ENCODE results near the gene PATE2.

The PATE2 gene

DNA sequence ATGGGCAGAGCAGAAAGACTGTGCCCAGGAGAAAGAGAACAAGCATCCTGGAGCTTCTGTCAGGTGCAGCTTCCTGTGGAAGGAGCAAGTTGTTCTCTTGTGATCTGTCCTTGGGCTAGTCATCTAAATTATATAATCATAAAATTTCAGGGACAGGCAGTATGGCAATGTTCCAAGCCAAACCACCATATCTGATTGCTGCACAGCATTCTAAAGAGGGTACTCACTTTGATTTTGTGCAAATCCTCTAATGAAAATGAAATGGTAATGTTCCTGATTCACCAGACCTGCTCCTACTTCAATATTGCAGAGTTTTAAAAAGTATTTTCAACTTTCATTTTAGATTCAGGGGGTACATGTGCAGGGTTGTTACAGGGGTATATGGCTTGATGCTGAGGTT is at the start of gene PATE2:
PATE2 (minus strand) TSS at position 101 of the 400 bp plus-strand sequence; CDS start at position 46, 55 bp downstream.
- DNase-seq, result no peak

DNA sequence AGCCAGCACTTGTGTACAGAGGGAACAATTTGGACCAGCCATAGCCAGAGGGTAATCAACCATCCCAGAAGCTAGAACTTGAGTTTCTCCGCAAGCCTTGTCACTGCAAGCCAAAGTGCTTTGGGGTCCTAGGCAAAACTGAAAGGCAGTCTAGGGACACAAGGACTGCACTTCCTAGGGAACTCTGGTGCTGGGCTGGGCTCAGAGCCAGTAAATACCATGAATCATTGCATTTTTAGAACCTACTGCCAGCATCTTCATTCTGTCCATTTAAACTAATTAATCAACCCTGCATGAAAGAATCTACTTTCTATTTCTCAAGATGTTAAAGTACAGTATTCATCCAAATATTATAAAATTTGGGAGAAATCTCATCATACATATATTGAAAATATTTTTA is 29.3 kb upstream of the PATE2 start:
- no peak for DNase-seq

DNA sequence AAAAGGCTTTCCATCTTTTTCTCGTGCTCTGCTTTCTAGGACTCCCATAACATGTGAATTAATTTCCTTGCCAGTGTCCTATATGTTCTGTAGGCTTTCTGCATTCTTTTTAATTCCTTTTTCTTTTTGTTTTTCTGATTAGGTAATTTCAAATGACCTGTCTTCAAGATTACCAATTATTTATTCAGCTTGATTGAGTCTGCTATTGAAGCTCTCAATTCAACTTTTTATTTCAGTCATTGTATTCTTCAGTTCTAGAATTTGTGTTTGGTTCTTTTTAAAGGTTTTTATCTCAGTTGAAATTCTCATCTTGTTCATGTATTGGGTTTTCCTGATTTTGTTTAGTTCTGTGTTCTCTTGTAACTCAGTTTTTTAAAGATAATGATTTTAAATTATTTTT is 23.8 kb upstream of the PATE2 start:
- DNase-seq, result no peak

DNA sequence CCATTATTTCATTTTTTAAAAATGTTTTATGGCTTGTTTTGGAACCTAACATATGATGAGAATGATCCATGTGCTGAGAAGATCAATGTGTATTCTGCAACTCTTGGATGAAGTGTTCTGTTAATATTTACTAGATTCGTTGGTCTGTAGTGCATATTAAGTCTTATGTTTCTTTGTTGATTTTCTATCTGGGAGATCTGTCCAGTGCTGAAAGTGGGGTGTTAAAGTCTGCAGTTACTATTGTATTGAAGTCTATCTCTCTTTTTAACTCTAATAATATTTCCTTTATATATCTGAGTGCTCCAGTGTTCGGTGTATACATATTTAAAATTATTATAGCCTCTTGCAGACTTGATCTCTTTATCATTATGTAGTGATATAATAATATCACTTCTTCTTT is 21.2 kb upstream of the PATE2 start:
- no peak for DNase-seq

DNA sequence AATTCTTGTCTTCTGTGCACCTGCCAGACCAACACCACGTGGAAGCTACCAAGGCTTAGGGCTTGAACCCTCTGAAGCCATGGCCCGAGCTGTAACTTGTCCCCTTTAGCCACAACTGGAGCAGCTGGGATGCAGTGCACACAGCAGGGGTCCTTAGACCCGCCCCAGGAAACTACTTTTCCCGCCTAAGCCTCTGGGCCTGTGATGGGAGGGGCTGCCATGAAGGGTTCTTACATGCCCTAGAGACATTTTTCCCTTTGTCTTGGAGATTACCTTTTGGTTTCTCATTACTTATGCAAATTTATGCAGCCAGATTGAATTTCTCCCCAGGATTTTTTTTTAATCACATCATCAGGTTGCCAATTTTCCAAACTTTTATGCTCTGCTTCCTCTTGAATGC is 19.0 kb upstream of the PATE2 start:
- no peak for DNase-seq

DNA sequence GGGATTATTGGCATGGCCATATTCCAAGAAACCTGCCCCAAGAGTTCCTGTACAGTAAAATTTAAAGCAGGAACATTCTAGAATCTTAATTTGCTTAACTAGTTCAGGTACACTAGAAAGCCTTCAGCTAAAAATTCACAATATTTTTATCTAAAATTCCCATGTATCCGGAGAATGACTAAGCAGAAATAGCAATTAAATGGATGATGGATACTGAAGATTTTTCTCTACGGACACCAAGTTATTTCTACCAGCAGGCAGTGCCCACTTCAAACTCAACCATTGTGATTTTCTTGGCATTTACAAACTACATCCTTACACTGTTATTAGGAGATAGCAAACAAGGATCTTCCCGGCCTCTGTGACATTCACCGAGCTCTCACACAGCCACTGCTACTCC is 12.2 kb upstream of the PATE2 start:
- DNase-seq, result no peak

DNA sequence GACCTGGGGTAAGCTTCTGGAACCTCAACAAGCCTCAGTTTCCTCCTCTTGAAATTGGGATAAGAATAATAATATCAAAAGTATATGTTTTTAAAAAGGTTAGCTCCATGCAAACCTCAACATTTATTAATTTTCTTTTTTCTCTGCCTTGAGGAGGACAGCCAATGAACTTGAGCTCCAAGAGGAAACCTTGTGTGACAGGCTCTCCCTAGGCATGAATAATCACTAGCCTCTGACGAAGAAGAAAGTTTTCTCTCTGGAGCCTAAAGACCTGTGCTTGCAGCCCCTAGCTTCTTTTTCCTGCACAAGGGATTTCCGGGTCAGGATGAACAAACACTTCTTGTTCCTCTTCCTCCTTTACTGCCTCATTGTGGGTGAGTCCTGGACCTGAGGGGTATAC is 9.2 kb upstream of the PATE2 start, which contains the start of gene PATE3:
PATE3 (plus strand) TSS at position 301 of the 400 bp plus-strand sequence; CDS start at position 326, 25 bp downstream.
- no peak for DNase-seq

DNA sequence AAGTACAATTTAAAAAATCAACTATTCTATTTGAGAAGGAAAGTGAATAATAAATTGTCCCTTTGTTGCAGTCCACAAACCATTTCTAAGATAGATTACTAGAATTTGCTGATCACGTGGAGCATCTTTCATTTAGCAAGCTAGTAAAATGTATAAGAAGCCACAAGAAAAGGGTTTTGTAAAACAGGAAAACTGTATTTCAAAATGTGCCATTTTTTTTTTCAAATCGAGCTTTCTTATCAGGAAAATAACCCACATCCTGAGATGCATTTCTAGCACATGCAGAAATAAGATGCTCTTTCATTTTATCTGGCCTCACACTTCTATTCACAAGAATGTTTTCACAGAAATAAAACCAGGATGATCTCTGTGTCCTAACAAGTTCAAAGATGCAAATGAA is 6.0 kb upstream of the PATE2 start:
- no peak for DNase-seq

DNA sequence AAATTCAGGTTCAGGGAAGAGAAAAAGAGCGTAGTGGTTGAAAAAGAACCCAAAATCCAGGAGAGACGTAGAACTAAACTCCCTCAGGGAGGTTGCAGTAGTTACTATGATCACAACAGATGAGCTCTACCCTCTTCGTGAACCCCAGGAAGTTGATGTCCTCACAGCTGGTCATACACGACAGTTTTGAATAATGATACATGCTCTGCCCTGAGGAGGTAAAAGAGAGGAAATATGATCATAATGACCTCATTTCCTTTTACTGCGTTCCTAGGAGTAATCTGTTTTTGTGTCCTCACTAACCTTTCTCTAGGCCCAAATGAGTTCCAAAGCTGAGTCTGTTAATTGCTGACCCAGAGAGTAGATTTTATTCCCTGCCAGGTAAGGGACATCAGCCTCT is 1.3 kb downstream of the PATE2 start:
- no peak for DNase-seq

DNA sequence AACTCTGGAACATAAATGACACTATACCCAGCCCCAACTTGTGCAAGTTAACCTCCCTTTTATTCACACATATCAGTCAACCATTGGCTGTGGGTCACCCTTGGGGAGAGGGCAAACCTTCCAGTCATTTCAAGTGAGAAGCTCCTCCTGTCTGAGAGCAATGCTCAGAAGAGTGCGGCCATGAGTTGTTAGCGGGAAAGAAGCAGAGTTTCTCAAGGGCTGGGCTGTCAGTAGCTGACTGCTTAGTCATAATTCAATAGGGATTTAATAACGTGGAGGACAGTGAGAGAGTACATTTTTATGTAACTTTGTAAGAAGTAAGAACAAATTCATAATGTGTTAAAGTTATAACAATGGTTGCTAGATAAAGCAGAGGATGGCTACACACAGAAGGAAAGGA is 5.1 kb downstream of the PATE2 start:
- DNase-seq, result no peak

DNA sequence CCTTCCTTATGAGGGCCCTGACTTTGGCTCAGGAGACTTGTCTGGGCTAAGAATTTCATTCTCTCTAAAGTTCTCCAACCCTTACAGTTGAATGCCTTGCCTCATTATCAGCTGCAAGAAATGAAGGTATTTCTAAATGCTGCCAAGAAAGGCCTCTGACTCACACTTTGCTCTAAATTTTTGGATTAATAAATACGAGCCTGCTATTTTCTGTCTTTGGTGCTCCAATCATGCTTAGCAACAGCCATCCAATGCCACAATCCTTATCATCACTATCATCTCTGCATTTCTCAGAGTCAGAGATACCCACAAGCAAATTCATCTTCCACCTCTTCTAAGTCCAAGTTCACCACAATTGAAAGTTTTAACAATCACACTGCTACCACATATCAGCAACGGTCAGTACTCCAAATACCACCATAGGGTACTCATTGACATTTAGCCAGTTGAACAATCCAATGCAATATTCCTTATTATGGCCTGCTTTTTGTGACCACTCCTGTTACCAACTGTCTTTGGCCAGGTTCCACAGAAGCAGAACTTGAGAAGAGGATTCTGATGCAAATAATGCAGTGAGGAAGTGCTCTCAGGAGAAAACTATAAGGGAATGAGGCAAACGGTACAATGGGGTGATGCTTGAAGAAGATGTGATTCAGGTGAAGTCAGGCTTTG is 5.7 kb downstream of the PATE2 start:
- no peak for DNase-seq

DNA sequence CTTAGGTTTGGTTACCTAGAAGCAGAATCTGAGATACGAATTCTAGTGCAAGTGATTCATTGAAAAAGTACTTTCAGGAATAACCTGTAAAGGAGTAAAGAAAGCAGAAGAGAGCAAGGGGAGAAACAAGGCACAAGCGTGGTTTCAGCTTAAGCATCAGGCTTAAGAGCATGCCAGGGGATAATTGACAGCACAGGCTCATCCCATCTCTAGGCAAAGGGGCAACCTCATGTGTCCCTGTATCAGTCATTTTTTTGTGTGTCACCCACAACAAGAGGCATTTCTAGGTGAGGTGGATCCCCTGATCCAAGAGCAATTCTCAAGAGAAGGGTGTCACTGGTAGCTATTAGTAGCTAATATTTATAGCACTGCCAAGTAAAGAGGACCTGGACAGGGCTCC is 8.0 kb downstream of the PATE2 start:
- DNase-seq, result no peak

DNA sequence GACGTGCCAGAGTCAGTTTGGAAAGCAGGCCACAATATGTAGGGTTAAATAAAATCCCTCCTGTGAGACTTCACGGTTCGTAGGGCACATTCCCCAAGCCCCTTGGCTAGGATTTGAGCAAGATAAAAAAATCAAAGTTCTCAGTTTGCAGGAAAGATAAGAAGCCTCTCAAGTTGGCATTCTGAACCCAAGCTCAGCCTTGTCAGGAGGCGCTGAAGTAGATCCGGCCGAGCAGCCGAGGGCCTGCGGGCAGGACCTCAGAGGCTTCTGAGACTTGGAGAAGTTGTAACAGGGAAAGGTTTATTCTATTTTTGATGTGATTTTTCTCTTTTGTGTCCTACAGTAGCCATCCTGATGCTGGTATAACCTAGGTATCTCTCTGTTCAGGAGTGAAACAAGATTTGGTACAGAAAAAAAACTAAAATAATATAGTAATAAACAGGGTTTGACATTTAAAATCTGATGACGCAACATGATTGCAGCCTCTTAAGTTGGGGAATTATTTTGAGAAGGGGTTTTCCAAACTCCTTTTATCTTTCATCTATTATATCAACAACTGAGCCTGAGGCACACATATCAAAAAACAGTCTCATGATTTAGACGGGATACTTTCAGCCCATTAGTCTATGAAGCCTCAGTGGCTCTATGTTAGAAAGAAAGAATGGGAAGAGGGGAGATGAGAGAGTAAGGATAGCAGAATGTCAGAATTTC is 10.1 kb downstream of the PATE2 start:
- DNase-seq, result no peak

DNA sequence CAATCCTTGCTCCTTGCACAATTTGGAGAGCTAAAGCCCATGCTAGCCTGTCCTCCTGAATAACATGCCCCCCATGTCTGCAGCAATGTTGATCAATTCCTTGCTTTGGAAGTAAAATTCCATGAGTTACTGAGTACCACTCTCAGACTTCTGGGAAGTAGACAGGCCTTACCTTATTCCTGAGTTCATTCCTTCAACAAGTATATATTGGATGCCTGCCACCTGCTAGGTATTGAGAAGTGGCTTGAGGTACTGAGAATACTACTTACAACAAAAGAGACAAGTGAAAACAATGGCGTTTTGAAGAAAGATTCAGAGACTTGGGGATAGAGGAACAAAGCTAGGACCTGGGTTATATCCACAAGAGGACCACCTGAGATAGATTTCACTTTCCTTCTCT is 12.4 kb downstream of the PATE2 start:
- DNase-seq, result no peak

DNA sequence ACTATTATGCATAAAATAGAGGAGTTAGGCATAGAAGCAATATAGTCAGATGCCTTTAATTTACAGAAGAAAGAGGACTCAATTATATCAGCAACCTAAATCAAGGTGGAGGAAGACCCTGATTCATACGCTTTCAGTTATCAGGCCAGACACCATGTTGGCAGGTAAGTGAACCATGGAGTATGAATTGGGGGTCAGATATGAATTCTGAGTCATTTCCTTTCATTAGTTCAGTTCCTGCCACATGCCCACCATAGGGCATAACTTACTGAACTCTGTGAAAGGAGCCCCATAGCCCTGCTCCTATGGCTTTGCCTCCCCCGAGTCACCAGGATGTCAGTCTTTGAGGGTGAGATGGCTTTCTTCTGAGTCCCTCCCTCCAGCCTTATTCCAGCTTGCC is 15.1 kb downstream of the PATE2 start:
- DNase-seq, result no peak

DNA sequence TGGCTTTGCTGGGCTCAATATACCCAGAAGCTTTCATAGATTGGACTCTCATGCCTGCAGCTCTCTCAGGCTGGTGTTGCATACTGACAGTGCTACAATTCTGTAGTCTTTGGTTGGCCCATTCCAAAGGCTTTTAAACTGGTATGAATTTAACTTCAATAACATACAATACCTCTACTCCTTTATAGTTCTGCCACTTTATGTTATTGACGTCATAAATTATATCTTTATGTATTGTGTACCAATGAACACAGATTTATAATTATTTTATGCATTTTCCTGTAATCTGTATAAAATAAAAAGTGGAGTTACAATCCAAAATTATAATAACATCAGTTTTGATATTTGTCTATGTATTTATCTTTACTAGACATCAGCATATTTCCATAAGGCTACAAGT is 16.2 kb downstream of the PATE2 start:
- no peak for DNase-seq

DNA sequence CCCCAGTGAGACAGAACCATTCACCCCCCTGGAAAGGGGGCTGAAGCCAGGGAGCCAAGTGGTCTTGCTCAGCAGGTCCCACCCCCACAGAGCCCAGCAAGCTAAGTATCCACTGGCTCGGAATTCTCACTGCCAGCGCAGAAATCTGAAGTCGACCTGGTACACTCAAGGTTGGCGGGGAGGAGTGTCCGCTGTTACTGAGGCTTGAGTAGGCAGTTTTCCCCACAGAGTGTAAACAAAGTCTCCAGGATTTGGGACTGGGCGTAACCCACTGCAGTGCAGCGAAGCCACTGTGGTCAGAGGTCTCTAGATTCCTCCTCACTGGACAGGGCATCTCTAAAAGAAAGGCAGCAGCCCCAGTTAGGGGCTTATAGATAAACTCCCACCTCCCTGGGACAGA is 22.6 kb downstream of the PATE2 start:
- DNase-seq, result no peak

DNA sequence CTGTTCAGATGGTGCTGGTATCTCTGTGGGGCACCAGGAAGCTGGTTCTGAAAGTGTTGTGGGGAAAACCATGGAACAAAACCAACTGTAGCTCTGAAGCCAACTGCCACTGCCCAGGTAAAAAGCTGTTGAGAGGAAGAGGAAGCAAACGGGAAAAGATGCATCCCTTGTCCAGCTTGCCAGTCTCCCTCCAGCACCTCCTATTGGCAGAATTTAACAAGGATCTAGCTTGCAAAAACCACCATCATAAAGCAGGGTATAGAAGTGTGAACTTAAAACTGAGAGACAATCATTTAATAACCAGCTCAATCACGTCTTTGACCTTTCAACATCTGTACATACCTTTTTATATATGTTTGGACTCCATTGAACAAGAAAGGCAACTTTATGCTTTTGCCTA is 28.0 kb downstream of the PATE2 start:
- DNase-seq, result no peak

DNA sequence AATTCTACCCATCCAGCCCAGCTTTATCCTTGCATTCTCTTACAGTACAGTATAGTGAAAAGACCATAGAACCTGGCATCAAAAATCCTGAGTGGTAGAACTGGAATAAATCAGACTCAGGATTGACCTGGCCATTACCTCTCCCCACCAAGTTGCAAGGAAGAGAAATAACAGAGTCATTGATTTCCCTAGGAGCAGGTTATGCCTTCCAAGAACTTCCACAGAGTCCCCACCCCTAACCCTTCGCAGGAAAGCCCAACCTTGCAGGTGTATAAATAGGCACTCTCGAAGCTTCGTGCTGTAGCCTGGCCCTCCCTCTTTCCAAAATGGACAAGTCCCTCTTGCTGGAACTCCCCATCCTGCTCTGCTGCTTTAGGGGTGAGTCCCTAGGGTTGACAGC is 32.6 kb downstream of the PATE2 start, which contains the start of gene PATE1:
PATE1 (plus strand) TSS at position 301 of the 400 bp plus-strand sequence; CDS start at position 327, 26 bp downstream.
- DNase-seq, result no peak

DNA sequence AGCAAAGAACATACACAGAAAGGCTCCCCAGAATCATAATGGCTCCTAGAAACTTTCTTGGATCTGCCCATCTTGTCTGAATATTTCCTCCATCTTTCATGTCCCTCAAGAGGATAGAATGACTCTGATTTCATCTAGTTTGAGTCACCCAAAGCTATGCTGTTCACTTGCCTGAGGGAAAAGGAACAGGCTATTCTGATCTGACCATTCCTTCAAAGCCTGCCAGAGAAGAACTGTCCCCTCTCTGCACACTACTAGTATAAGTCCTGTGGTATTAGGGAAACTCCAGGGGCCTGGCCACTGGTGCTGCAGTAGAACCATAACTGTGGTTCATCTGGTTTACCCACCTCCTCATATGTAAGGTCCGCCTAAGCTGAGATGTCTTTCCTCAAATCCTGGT is 34.9 kb downstream of the PATE2 start:
- no peak for DNase-seq

DNA sequence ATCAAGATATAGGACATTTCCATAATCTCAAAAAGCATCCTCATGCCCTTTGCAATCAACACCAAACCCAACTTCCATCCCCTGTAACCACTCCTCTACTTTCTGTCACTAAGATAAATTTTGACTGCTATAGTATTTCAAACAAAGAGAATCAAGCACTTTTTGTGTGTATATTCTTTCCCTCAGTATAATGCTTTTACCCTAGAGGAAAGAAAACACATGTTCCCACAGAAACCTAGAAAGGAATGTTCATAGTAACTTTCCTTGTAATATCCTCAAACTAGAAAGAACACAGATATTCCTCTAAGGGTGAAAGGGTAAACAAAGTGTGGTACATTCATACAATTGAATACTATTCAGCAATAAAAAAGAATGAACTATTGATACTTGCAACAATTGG is 38.0 kb downstream of the PATE2 start:
- no peak for DNase-seq

DNA sequence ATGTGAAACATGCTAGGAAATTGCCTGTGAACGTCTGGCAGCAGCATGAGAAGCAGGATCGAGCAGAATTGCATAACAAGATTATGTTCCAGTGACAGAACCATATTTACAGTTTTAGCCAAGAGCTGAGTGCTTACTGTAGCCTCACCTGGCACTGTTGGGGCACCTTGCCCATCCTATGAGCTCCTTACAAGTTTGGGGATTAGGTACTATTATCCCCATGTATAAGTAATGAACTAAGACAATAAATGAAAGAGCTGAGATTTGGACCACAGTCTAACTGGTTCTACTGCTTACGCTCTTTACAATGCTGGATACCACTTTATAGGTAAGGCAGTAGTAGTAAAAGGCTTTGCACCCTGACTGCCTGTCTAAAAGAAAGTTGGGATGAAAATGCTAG is 49.7 kb downstream of the PATE2 start:
- DNase-seq, result no peak

Measured in CD4-positive, alpha-beta T cell treated with Interleukin-12 subunit alpha and Interleukin-12 subunit beta, for 1 hour (primary cell).